Measurements from ENCODE around the gene HBG1. TPM values are rescaled to one million over a fixed set of nuclear protein-coding genes. Genes with fewer than 3 reads are reported as not detected.

Gene HBG1
- total and polyA plus RNA-seq, 2 of the 8 experiments (the other 6 are each of a cell fraction or from before 2014, with no cell fraction given) = 0.26 TPM; not detected in 1

DNA sequence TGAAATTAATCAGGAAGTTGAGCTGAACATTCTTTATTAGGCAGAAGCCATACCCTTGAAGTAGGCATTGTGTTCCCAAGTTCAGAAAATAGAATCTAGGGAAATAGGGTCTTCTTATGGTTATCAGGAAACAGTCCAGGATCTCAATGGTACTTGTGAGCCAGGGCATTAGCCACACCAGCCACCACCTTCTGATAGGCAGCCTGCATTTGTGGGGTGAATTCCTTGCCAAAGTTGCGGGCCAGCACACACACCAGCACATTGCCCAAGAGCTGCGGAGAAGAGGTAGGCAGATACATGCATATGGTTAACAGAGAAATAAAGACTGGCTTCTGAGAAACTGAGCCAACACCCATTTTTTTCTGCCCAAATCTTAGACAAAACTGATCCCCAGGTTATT lies 16.8 kb downstream of the HBG1 start:
- POLR2A ChIA-PET (ENCODE audit: partially characterized antibody) = no interaction called here
- no peak for FAIRE-seq
- TF ChIP-seq BACH1 (IDR thresholded peaks at IDR 0.05; ENCODE audit: low read length) = no peak

More for the DNA sequence above, 16.8 kb downstream of the HBG1 start:
- Histone ChIP-seq H2BK120ac (replicated peaks; ENCODE audit: low read depth, low read length) (no peak overlapping the region), H4K91ac (replicated peaks; ENCODE audit: insufficient read length, low read length) (no peak overlapping the region), H4K20me1 (replicated peaks in 1 of 2; ENCODE audit: control insufficient read depth in 1 of 2, insufficient read depth in 2 of 2, low read length in 2 of 2) (no peaks in the 10 kb centered on the region), H3K9ac (replicated peaks in 1 of 4; ENCODE audit: extremely low read depth in 1 of 4, low read depth in 3 of 4, low read length in 3 of 4) (no peak overlapping the region), H3K27ac (ENCODE audit: low read depth, low read length) (no peak overlapping the region), H2BK12ac (ENCODE audit: low read depth, low read length) (no peak overlapping the region), H3K23me2 (ENCODE audit: low read depth, low read length) (no peaks in the 10 kb centered on the region; the same call in 1 of the 2 replicates), H3K4me3 (ENCODE audit: extremely low read depth in 1 of 4, insufficient read depth in 2 of 4, low read depth in 3 of 4, low read length in 4 of 4) (no peak overlapping the region), H2BK15ac (ENCODE audit: low read length) (no peak overlapping the region), H4K8ac (ENCODE audit: extremely low read depth, insufficient read depth, low read length) (no peak overlapping the region), H3K36me3 (ENCODE audit: control insufficient read depth in 2 of 4, insufficient read depth in 4 of 4, low read length in 3 of 4) (no peaks in the 10 kb centered on the region), H2BK5ac (ENCODE audit: low read depth, low read length) (no peak overlapping the region), H3K79me2 (ENCODE audit: control insufficient read depth in 1 of 2, insufficient read depth in 2 of 2, low read length in 2 of 2) (no peaks in the 10 kb centered on the region), H3K18ac (ENCODE audit: extremely low read depth, low read length) (no peak overlapping the region), H2AFZ (ENCODE audit: low read length) (no peak overlapping the region), H3K27me3 (replicated peaks in 1 of 4; ENCODE audit: control insufficient read depth in 3 of 4, extremely low read depth in 1 of 4, insufficient read depth in 3 of 4, low read length in 3 of 4) (no peaks in the 10 kb centered on the region), H3K4me1 (replicated peaks in 1 of 4; ENCODE audit: control insufficient read depth in 3 of 4, insufficient read depth in 4 of 4, low read length in 3 of 4) (no peaks in the 10 kb centered on the region), H3K56ac (replicated peaks; ENCODE audit: insufficient read length, low read depth, low read length) (no peak overlapping the region), H3K23ac (ENCODE audit: insufficient read length) (no peak overlapping the region), H3K14ac (ENCODE audit: insufficient read length) (no peak overlapping the region), H3K79me1 (ENCODE audit: low read depth, low read length) (no peaks in the 10 kb centered on the region), H3K9me3 (ENCODE audit: insufficient read depth in 2 of 2, low read depth in 1 of 2, low read length in 1 of 2) (no peaks in the 10 kb centered on the region), H3K4me2 (ENCODE audit: insufficient read depth in 1 of 2, low read depth in 2 of 2, low read length in 2 of 2) (no peak overlapping the region), H2BK20ac (ENCODE audit: low read length) (no peak overlapping the region), H4K5ac (ENCODE audit: insufficient read length, low read depth, low read length) (no peak overlapping the region), H3K4ac (replicated peaks; ENCODE audit: insufficient read length, low read depth, low read length) (no peak overlapping the region), H2AK5ac (ENCODE audit: low read depth, low read length) (no peak overlapping the region)
- CTCF ChIA-PET (ENCODE audit: partially characterized antibody) = no interaction called here
- DNase-seq (ENCODE audit: low read depth in 1 of 2, low spot score in 2 of 2) = no peak
- 93% methylated on average over 2 of the region's 2 CpGs; no CpG with 5 or more reads in 1 of the 2 experiments for WGBS, 2 experiments (ENCODE audit: extremely low coverage in 1 of 2, insufficient coverage in 1 of 2, insufficient read length in 1 of 2, insufficient replicate concordance in 2 of 2, low coverage in 1 of 2, low lambda C conversion rate in 2 of 2, missing lambda C conversion rate in 1 of 2)

Measured in H1 (cell line).